Measurements from ENCODE around the gene KCTD3.

KCTD3 gene

DNA sequence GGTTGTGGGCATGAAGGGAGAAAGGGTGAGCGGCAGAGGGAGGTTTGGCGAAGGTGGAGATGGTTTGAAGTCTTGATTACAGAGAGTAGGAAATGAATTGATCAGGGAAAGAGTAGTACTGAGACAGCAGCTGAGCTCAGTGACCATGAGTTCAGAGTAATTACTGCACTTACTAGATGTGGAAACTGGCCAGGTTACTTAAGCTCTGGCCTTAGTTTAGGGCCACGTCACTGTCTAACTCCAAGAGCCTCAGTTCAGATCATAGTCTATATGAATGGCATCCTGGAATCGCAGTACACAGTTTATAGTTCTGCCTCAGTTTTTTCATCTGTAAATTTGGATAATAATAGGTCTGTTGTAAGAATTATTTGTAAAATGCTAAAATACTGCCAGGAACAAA is 78.1 kb downstream of the KCTD3 start:
- H3K4me1 ChIP-seq (ENCODE audit: low read length): no peaks in the 10 kb centered on the region
- H3F3A ChIP-seq (ENCODE audit: insufficient read depth, low read length): no peaks in the 10 kb centered on the region
- H3K9me2 ChIP-seq (replicated peaks; ENCODE audit: insufficient read depth, low read length): no peaks in the 10 kb centered on the region
- no peaks in the 10 kb centered on the region for H4K20me1 ChIP-seq (ENCODE audit: insufficient read depth, low read length)
- H3K27ac ChIP-seq (ENCODE audit: low read length): no peak overlapping the region
- H3K79me2 ChIP-seq (ENCODE audit: low read length): no peaks in the 10 kb centered on the region
- no peaks in the 10 kb centered on the region for H3K27me3 ChIP-seq (replicated peaks; ENCODE audit: insufficient read depth, low read length)
- DNase-seq: no peak
- H2AFZ ChIP-seq (ENCODE audit: low read length): no peak overlapping the region
- H3K4me3 ChIP-seq (ENCODE audit: low read length): no peak overlapping the region
- H3K36me3 ChIP-seq (replicated peaks; ENCODE audit: insufficient read depth, low read length): no peaks in the 10 kb centered on the region
- H3K9me3 ChIP-seq (replicated peaks; ENCODE audit: insufficient read depth, low read length): no peaks in the 10 kb centered on the region
- no peak overlapping the region for H3K9ac ChIP-seq (ENCODE audit: low read length)
- H3K4me2 ChIP-seq (ENCODE audit: low read depth, low read length): no peak overlapping the region
- no peak for TF ChIP-seq EZH2phosphoT487 (IDR thresholded peaks at IDR 0.05; ENCODE audit: low read length)
- no peak for TF ChIP-seq EZH2 (optimal IDR thresholded peaks at IDR 0.05; ENCODE audit: low read depth, low read length)
- TF ChIP-seq CTCF (IDR thresholded peaks at IDR 0.05; ENCODE audit: low read length): no peak

DNA sequence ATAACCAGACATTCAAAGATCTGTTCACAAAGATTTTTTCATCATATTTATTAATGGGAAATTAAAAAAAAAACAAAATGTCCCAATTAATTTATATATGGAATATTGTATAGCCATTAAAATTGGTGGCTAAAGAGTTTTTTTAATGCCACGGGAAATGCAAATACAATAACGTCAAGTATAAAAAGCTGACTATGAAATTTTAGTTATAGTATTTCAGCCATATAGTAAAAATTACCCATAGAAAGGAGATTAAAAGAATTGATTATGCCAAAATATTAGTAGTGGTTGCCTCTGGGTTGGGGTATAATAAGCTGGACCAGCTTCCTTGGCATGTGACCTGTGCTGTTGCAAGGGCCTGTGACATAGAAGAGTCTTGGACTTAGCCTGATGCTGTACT is 78.8 kb downstream of the KCTD3 start:
- Histone ChIP-seq H4K20me1 (ENCODE audit: insufficient read depth, low read length) (no peaks in the 10 kb centered on the region), H3K4me2 (ENCODE audit: low read depth, low read length) (no peak overlapping the region), H3K9me3 (replicated peaks; ENCODE audit: insufficient read depth, low read length) (no peaks in the 10 kb centered on the region), H2AFZ (ENCODE audit: low read length) (no peak overlapping the region), H3K27me3 (replicated peaks; ENCODE audit: insufficient read depth, low read length) (no peaks in the 10 kb centered on the region), H3K36me3 (replicated peaks; ENCODE audit: insufficient read depth, low read length) (no peaks in the 10 kb centered on the region), H3K27ac (ENCODE audit: low read length) (no peak overlapping the region), H3K79me2 (ENCODE audit: low read length) (no peaks in the 10 kb centered on the region), H3K4me1 (ENCODE audit: low read length) (no peaks in the 10 kb centered on the region), H3K9ac (ENCODE audit: low read length) (no peak overlapping the region), H3K4me3 (ENCODE audit: low read length) (no peak overlapping the region), H3K9me2 (replicated peaks; ENCODE audit: insufficient read depth, low read length) (no peaks in the 10 kb centered on the region), H3F3A (ENCODE audit: insufficient read depth, low read length) (no peaks in the 10 kb centered on the region)
- no peak for DNase-seq
- no peak for TF ChIP-seq EZH2 (optimal IDR thresholded peaks at IDR 0.05; ENCODE audit: low read depth, low read length)
- TF ChIP-seq EZH2phosphoT487 (IDR thresholded peaks at IDR 0.05; ENCODE audit: low read length): no peak
- TF ChIP-seq CTCF (IDR thresholded peaks at IDR 0.05; ENCODE audit: low read length): no peak

DNA sequence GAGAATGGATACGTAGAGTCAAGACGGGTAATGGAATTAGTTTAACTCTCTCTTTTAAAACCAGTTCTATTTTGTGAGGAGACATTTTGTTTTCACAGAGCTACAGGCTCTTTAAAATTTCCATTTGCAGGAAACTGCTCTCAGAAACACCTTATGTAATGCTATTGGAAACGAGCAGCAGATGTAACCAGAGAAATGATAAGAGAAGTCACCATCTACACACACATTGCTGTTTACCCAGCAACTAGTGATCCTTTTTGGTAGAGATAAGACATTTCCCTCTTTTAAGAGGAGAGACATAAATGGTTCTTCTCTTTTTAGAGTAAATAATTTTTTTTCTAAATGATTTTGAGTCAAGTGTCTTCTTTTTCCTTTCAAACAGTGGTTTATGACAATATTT is 80.6 kb downstream of the KCTD3 start:
- H3K36me3 ChIP-seq (replicated peaks; ENCODE audit: insufficient read depth, low read length): no peaks in the 10 kb centered on the region
- H3K9me2 ChIP-seq (replicated peaks; ENCODE audit: insufficient read depth, low read length): no peaks in the 10 kb centered on the region
- TF ChIP-seq EZH2 (optimal IDR thresholded peaks at IDR 0.05; ENCODE audit: low read depth, low read length) (no peak), CTCF (IDR thresholded peaks at IDR 0.05; ENCODE audit: low read length) (no peak), EZH2phosphoT487 (IDR thresholded peaks at IDR 0.05; ENCODE audit: low read length) (no peak)
- H4K20me1 ChIP-seq (ENCODE audit: insufficient read depth, low read length): no peaks in the 10 kb centered on the region
- no peaks in the 10 kb centered on the region for H3F3A ChIP-seq (ENCODE audit: insufficient read depth, low read length)
- H3K79me2 ChIP-seq (ENCODE audit: low read length): no peaks in the 10 kb centered on the region
- H3K4me1 ChIP-seq (ENCODE audit: low read length): no peaks in the 10 kb centered on the region
- no peaks in the 10 kb centered on the region for H3K9me3 ChIP-seq (replicated peaks; ENCODE audit: insufficient read depth, low read length)
- no peak overlapping the region for H3K4me2 ChIP-seq (ENCODE audit: low read depth, low read length)
- DNase-seq: no peak
- no peak overlapping the region for H3K4me3 ChIP-seq (ENCODE audit: low read length)
- H2AFZ ChIP-seq (ENCODE audit: low read length): no peak overlapping the region
- H3K27ac ChIP-seq (ENCODE audit: low read length): no peak overlapping the region
- no peaks in the 10 kb centered on the region for H3K27me3 ChIP-seq (replicated peaks; ENCODE audit: insufficient read depth, low read length)
- H3K9ac ChIP-seq (ENCODE audit: low read length): no peak overlapping the region

Data from MM.1S (cell line).